Stimulated activated CD4-positive, alpha-beta T cell treated with anti-CD3 and anti-CD28 coated beads, Interleukin-2, amount 100 ng/mL, for 24 hours (primary cell): Measurements from ENCODE around the gene URI1.
"Not testable (repeated sequence)": the region's sequence is repeated elsewhere in the genome, so short reads cannot be mapped to it uniquely, and the experiment has no call there.

Source experiments
- DNase-seq, 2 donors: peaks; one replicate each; pipeline ENCODE4 v3.0.0-alpha.2; 2020

URI1 gene

DNA sequence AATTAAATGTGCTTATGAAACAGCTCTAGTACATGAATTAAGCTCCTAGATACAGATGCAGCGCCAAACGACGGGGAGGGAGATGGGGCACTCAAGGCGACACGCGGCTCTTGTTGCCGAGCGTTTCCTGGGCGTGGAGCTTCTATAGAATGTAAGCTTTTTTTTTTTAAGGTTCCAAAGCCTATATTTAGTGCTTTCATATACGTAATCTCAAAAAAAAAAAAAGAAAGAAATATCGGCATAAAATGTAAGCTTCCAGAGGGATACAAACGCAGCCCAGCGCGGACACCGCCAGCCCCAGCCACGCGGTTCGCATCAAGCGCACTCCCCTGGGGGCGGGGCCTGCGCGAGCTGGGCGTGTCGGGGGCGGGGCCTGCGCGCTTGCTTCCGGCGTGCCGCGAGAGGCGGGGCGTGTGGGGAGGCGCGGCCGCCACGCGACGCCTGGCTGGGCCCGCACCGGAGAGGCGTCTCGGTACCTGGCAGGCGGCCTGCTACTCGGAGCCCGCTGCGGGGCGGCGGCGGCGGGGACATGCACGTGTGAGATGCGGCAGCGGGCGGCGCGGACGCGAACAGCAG lies at the start of gene URI1:
URI1 (plus strand) TSS at position 412 of the 576 bp plus-strand sequence. CDS start 309 bp downstream, outside the sequence.
- peak; percentile 97 for DNase-seq

DNA sequence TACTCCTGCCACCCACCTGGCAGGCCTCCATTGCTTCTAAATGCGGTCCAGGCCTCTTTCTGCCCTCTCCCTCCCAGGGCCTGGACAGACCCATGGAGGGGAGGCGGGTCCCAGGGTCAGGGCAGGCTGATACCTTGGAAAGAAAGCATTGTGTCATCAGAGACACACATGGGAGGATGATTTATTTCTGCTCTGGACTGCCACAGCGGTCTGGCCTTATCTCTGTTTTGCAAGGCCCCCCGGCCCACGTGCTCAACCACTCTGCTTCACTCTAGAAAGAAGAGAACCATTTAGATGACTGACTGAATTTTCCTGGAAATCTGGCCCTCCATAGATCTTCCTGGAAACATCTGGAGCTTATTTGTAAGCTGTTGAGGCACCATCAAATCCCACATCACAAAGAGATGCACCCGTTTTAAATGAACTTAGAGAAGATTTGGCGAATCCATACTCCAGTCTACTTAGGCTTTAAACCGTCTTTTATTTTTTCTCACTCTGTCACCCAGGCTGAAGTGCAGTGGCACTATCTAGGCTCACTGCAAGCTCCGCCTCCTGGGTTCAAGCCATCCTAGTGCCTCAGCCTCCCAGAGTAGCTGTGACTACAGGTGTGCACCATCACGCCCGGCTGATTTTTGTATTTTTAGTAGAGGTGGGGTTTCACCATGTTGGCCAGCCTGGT lies 48.3 kb upstream of the URI1 start:
- no peak for DNase-seq

- no peak for DNase-seq
These were observed 45.2 kb upstream of the URI1 start for GRCh38 chr19:29896802-29897201.

GRCh38 chr19:29897466-29897865 lies 44.6 kb upstream of the URI1 start:
- no peak for DNase-seq

DNA sequence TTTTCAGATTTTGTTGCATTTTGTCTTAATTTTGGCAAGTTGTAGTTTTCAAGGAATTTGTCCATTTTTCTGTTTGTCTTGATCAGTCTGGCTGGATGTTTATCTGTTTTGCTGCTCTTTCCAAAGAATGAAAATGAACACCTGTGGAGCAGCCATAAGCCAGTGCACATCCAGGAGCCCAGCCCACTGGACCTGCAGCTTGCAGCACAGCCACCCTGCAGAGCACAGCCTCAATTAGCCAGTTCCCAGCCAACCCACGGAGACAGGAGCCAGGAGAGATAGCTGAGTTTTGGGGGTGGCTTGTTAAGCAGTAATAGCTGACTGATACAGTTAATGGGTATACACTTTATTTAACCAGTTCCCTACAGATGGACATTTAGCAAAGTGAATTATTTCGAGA lies 38.0 kb upstream of the URI1 start:
- no peak for DNase-seq

DNA sequence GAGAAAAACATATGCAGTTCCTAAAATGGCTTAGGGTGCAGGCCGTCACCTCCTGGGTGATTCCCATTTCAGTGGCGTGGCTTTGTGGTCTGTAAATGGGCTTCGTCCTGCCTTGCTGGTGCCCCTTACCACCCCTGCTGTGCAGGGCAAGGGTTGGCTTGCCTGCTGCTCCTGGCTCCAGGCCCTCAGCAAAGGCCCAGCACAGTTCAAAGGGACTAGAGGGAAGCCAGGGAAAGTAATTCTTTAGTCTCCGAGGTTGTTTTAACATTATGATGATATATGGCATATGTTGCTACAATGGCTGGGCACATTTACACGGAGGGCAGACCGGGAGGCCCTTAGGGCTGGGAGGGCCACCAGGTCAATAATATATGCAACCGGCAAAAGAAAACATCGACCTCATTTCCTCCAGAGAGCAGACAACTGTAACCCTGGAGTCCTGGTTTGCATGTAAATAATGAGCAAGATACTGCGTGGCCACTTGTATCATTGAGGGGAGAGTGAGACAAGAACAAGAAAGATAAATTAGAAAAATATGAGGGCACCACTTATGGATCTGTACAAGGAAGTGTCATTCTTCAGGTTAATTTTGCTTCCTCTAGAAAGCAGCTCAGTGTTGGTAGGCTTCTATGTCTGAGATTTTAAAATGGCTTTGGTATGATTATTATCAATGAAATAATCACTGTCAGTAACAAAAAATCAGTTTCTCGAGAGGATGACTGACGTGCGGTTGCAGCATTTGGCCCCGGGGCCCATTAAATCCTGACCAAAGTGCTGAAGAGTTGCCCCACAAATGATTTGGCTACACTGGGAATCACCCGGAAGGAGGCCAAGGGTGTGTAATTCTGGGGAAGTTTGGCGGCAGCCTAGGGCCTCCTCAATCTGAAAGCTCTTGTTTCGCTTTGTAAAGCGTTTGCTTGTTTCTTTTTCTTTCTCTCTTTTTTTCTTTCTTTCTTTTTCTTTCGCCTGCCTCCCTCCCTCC lies 32.8 kb upstream of the URI1 start:
- no peak for DNase-seq

DNA sequence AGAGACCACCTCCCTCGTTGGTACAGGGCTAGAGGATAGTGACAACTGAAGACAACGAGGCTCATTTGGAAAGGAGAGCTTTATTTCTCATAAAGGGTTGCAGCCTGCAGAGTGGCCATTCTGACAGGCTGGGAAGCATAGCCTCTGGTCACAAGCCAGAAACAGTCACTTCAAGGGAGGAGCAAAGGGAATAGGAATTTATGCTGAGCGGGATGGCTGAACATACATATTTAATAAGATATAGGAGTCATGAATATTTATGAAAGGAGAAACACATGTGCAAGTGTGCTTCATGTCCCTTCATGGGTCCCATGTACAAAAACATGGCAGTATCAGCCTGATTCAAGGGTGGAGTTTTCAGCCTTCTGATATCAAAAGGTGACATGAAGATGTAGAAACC lies 27.1 kb upstream of the URI1 start:
- DNase-seq = no peak

DNA sequence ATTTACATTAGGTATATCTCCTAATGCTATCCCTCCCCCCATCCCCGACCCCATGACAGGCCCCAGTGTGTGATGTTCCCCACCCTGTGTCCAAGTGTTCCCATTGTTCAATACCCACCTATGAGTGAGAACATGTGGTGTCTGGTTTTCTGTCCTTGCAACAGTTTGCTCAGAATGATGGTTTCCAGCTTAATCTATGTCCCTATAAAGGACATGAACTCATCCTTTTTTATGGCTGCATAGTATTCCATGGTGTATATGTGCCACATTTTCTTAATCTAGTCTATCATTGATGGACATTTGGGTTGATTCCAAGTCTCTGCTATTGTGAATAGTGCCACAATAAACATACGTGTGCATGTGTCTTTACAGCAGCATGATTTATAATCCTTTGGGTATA lies 26.2 kb upstream of the URI1 start:
- not testable (repeated sequence) for DNase-seq

DNA sequence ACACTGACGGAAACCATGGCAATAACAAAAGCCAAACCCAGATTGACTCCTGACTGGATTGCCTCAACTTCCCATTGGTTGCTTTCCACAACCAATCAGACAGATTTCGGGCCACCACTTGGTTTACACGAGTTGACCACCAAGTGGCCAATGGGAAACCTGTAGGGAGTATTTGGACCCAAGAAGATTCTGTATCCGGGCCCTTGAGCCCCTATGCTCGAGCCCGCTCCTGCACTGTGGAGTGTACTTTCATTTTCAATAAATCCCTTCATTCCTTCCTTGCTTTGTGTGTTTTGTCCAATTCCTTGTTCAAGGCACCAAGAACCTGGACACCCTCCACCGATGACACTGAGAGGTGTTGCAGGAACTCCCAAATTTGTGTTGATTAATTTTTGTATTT lies 24.1 kb upstream of the URI1 start:
- no peak for DNase-seq

DNA sequence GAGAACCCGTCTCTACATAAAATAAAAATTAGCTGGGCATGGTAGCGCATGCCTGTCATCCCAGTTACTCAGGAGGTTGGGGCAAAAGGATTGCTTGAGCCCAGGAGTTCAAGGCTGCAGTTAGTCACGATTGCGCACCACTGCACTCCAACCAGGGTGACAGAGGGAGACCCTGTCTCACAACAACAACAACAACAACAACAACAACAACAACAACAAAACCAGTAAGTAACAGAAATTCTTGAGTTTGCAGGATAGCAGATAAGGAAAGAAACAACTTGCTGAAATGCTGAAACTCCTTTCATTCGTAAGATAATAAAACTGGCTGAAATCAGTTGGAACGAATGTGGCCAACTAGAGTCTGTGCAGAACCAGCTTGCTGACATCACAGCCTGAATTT lies 23.1 kb upstream of the URI1 start:
- no peak for DNase-seq

GRCh38 chr19:29922972-29923371 lies 19.1 kb upstream of the URI1 start:
- DNase-seq = no peak

GRCh38 chr19:29923653-29924052 lies 18.4 kb upstream of the URI1 start:
- DNase-seq = no peak

DNA sequence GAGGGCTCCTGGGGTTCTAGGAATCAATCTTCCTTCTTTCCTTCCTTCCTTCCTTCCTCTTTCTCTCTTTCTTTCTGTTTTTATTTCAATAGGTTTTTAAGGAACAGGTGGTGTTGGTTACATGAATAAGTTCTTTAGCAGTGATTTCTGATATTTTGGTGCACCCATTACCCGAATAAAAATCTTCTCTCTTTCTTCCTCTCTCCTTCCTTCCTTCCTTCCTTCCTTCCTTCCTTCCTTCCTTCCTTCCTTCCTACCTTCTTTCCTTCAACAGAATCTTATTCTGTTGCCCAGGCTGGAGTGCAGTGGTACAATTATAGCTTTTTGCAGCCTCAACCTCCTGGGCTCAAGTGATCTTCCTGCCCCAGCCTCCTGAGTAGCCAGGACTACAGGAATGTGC lies 16.0 kb upstream of the URI1 start:
- DNase-seq = no peak

DNA sequence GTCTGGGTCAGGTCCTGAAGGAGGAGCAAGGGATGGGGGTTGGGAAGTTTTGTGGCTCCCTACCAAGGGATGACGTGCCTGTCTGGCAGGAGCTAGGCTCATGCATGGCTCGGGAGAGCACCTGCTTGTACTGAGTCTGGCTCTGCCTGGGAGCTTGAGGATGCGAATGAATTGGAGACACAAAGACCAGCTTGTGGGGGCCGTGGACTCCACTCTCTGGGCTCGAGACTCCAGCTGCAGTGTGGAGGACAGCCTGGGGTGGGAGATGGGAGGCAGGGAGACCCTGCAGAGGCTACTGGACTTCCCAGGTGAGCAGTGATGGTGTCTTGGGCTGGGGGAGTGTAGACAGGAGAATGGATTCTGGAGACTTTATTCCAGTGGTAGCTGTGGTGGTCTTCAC lies 15.2 kb upstream of the URI1 start:
- no peak for DNase-seq

- DNase-seq = no peak
These were observed 14.0 kb upstream of the URI1 start for GRCh38 chr19:29927944-29928625.

- no peak for DNase-seq
These were observed 13.2 kb upstream of the URI1 start for GRCh38 chr19:29928831-29929230.

DNA sequence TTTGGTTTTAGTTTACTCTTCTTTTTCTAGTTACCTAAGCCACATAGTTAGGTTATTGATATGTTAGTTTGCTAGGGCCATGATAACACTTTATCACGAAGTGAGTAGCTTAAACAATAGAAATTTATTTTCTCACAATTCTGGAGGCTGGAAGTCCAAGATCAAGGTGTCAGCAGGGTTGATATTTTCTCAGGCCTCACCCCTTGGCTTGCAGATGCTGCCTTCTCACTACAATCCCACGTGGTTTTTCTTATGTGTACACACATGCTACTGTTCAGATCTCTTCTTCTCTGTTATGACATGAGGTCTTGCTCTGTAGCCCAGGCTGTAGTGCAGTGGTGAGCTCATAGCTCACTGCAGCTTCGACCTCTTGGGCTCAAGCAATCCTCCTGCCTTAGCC lies 7.8 kb upstream of the URI1 start:
- no peak for DNase-seq

GRCh38 chr19:29934781-29935180 lies 7.3 kb upstream of the URI1 start:
- DNase-seq = no peak

DNA sequence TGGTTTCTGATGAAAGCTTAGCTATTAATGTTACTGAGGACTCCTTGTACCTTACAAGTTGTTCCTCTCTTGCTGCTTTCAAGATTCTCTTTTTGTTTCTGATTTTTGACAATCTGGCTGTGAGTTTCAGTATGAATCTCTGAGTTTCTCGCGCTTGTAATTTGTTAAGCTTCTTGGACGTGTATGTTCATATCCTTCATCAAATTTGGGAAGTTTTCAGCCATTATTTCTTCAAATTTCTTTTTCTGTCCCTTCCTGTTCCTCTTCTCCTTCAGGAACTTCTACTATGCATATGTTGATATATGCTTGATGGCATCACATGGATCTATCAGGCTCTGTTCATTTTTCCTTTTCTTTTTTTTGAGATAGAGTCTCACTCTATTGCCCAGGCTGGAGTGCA lies 5.6 kb upstream of the URI1 start:
- no peak for DNase-seq

- DNase-seq = no peak
These were observed 2.4 kb upstream of the URI1 start for GRCh38 chr19:29939628-29940027.

GRCh38 chr19:29940971-29941585 lies 961 bp upstream of the URI1 start:
- DNase-seq = no peak

DNA sequence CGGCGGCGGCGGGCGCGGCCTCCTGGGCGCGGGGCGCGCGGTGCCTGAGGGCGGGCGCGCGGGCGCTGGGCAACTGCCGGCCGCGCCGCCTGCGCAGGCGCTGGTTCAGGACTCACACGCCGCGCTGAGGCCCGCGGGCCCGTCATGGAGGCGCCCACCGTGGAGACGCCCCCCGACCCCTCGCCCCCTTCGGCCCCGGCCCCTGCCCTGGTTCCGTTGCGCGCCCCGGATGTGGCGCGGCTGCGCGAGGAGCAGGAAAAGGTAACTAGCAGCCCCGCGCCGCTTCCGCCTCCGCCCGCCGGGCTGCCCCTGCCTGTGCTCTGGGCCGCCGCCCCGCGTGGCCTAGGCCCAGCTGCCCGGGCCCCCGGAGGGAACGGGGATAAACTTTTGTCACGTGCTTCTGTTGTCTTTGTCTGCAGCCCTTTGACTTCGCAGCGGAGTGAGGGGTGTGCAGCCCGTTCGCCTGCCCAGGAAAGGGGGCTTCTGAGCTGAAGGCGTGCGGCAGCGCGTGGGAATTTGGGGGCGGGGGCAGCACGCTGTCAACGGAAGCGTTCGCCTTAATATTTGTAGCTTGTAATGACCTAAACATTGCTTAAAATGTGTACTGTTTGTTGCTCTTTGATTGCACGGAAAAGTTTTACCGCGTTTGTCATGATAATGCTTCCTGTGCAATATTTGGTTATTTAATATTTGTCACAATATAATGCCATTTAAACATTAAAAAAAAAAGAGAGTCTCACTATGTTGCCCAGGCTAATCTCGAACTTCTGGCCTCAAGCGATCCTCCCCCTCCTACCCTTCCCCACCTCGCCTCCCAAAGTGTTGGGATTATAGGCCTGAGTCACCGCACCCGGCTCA lies 594 bp downstream of the URI1 start:
- DNase-seq = peak; percentile 74 to 80
